Measurements from ENCODE around the gene SGPL1.

DNA sequence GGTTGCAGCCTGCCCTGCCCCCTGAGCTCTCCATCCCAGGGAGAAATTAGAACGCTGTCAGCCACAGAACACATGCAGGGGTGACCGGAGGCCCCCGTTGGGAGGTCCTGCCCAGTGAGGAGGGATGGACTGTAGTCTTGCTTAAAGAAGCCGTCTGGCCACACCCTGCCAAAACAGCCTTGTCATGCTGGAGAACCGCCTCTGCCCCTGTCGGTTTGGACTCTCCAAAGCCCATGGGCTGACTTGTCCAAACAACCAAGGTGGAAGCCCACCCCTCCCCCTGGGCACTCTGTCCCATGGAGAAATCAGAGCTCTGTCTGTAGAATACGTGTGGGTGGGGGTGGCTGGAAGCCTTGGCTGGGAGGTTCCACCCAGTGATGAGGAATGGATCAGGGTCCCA is 17.9 kb upstream of the SGPL1 start:
- TF ChIP-seq, protein P1, sequence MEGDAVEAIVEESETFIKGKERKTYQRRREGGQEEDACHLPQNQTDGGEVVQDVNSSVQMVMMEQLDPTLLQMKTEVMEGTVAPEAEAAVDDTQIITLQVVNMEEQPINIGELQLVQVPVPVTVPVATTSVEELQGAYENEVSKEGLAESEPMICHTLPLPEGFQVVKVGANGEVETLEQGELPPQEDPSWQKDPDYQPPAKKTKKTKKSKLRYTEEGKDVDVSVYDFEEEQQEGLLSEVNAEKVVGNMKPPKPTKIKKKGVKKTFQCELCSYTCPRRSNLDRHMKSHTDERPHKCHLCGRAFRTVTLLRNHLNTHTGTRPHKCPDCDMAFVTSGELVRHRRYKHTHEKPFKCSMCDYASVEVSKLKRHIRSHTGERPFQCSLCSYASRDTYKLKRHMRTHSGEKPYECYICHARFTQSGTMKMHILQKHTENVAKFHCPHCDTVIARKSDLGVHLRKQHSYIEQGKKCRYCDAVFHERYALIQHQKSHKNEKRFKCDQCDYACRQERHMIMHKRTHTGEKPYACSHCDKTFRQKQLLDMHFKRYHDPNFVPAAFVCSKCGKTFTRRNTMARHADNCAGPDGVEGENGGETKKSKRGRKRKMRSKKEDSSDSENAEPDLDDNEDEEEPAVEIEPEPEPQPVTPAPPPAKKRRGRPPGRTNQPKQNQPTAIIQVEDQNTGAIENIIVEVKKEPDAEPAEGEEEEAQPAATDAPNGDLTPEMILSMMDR (IDR thresholded peaks at IDR 0.05): no peak
- TF ChIP-seq POLR2A (IDR thresholded peaks at IDR 0.05): no peak
